ENCODE results near the gene CSNK1G3.

DNA sequence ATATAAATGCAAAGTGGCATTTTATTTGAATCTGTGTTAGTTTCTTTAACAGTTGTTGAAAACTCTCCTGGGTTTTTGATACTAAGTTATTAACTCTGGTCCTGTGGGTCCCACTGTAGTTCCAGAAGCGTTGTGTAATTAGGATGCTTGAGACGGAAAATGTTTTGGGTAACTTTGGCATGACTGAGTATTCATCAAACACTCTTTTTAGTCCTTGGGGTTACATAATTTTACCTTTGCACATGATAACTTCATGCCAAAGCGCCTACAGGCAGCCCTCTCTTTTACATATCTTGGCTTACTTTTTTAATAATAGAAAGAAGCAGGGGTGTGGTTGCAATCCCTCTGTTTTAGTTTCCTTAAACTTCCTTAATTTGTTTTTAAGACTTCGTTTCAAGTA, 12.2 kb downstream of the CSNK1G3 start:
- TF ChIP-seq, protein P1, sequence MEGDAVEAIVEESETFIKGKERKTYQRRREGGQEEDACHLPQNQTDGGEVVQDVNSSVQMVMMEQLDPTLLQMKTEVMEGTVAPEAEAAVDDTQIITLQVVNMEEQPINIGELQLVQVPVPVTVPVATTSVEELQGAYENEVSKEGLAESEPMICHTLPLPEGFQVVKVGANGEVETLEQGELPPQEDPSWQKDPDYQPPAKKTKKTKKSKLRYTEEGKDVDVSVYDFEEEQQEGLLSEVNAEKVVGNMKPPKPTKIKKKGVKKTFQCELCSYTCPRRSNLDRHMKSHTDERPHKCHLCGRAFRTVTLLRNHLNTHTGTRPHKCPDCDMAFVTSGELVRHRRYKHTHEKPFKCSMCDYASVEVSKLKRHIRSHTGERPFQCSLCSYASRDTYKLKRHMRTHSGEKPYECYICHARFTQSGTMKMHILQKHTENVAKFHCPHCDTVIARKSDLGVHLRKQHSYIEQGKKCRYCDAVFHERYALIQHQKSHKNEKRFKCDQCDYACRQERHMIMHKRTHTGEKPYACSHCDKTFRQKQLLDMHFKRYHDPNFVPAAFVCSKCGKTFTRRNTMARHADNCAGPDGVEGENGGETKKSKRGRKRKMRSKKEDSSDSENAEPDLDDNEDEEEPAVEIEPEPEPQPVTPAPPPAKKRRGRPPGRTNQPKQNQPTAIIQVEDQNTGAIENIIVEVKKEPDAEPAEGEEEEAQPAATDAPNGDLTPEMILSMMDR (IDR thresholded peaks at IDR 0.05), result no peak
- TF ChIP-seq POLR2A (IDR thresholded peaks at IDR 0.05), result no peak
